GM12878 (cell line): ENCODE measurements around the gene TMIGD2.

Experiments
- BHLHE40 ChIP-seq, 2 experiments: fragments of 450-650 bp in 1 of 2; IDR thresholded peaks; 2 replicates each; pipeline ENCODE4 v1.6.1; 2011 to 2017; ENCODE audit warnings: low read depth in 2 of 2, borderline replicate concordance in 1 of 2, improper control_type of control experiment in 1 of 2, low read length in 1 of 2, mild to moderate bottlenecking in 1 of 2
- MXI1 ChIP-seq: fragments of 150-350 bp; IDR thresholded peaks from 2 replicates; pipeline ENCODE4 v1.6.1; 2011; ENCODE audit warnings: low read depth, mild to moderate bottlenecking, inconsistent platforms, low read length, improper control_type of control experiment
- NFYB ChIP-seq: IDR thresholded peaks from 2 replicates; pipeline ENCODE4 v1.6.1; 2011; ENCODE audit warnings: low read depth, mild to moderate bottlenecking, low read length, improper control_type of control experiment, moderate library complexity; ENCODE audit not compliant: insufficient read depth

GRCh38 chr19:4267101-4267900 lies 34.9 kb downstream of the TMIGD2 start:
- TF ChIP-seq NFYB (no peak), MXI1 (no peak), BHLHE40 (IDR thresholded peaks at IDR 0.05; ENCODE audit: borderline replicate concordance in 1 of 2, low read depth in 2 of 2, low read length in 1 of 2) (0 out of 4 replicates have a peak, but pooled peaks of 1 of the 2 experiments have one; percentile 6)
